Suprapubic skin (tissue), 4 donors: Measurements from ENCODE around the gene EPB41L4B. TPM values are rescaled to one million over a fixed set of nuclear protein-coding genes. Genes with fewer than 3 reads are reported as not detected.

Experiments used
- DNase-seq, 2 donors: peaks; one replicate each; pipeline ENCODE4 v3.0.0-alpha.2; 2019; ENCODE audit warnings: low spot score in 2 of 2
- H3K27ac ChIP-seq: fragments of 200-600 bp; sonication (generic); one replicate; pipeline ENCODE4 v1.5.1; 2019
- H3K27me3 ChIP-seq: fragments of 200-600 bp; sonication (generic); one replicate; pipeline ENCODE4 v1.5.1; 2019
- H3K36me3 ChIP-seq: fragments of 200-600 bp; sonication (generic); one replicate; pipeline ENCODE4 v1.5.1; 2019
- H3K4me1 ChIP-seq: fragments of 200-600 bp; sonication (generic); one replicate; pipeline ENCODE4 v1.5.1; 2019
- H3K4me3 ChIP-seq: fragments of 200-600 bp; sonication (generic); one replicate; pipeline ENCODE4 v1.5.1; 2019; ENCODE audit warnings: mild to moderate bottlenecking
- H3K9me3 ChIP-seq: fragments of 200-600 bp; sonication (generic); one replicate; pipeline ENCODE4 v1.5.1; 2019
- CTCF ChIP-seq, 2 donors: fragments of 200-600 bp in 1 of 2; fragments of 450-650 bp in 1 of 2; sonication (generic) in 1 of 2; IDR thresholded peaks; one replicate each; pipeline ENCODE4 v1.5.1; 2016 to 2019; ENCODE audit warnings: antibody characterized with exemption in 2 of 2, mild to moderate bottlenecking in 1 of 2, moderate library complexity in 1 of 2
- EP300 ChIP-seq: sonication (generic); formaldehyde crosslinking; IDR thresholded peaks from one replicate; pipeline ENCODE4 v1.6.1; 2017; ENCODE audit warnings: antibody characterized with exemption
- POLR2A ChIP-seq, 2 donors: fragments of 450-650 bp; IDR thresholded peaks; one replicate each; pipeline ENCODE4 v1.6.1; 2017; ENCODE audit warnings: antibody characterized with exemption in 2 of 2, mild to moderate bottlenecking in 2 of 2, moderate library complexity in 2 of 2
- POLR2AphosphoS5 ChIP-seq, 3 donors: sonication (generic); formaldehyde crosslinking; IDR thresholded peaks; one replicate each; pipeline ENCODE4 v1.6.1; 2017; ENCODE audit warnings: antibody characterized with exemption in 3 of 3
- WGBS: methylation state at CpG from one replicate; pipeline ENCODE4 v1.1.5; 2018; 5-methylcytosine and 5-hydroxymethylcytosine counted together
- total RNA-seq, 4 donors: library from RNA; depleted of rRNA; stranded (reverse); fragments of >200 nt; gene quantifications; one replicate each; pipeline ENCODE4 v1.1.0, GENCODE V29; 2016

Gene EPB41L4B
- total RNA-seq, 4 donors from 2014 or later = 22.4 to 27.4 (median 25.1) TPM

- Histone ChIP-seq H3K36me3 (no peaks in the 10 kb centered on the region), H3K9me3 (no peaks in the 10 kb centered on the region), H3K4me1 (no peaks in the 10 kb centered on the region), H3K27ac (no peak overlapping the region), H3K4me3 (no peak overlapping the region), H3K27me3 (no peaks in the 10 kb centered on the region)
- TF ChIP-seq CTCF (IDR thresholded peaks at IDR 0.05) (no peak), POLR2AphosphoS5 (IDR thresholded peaks at IDR 0.05) (no peak), POLR2A (IDR thresholded peaks at IDR 0.05) (no peak), EP300 (no peak)
- WGBS = 67% methylated on average over 8 of the region's 8 CpGs
- no peak for DNase-seq
These were observed 164.2 kb downstream of the EPB41L4B start for GRCh38 chr9:109156708-109157107.

- DNase-seq = no peak
- no peaks in the 10 kb centered on the region for H3K9me3 ChIP-seq
- H3K36me3 ChIP-seq = no peaks in the 10 kb centered on the region
- H3K27me3 ChIP-seq = no peaks in the 10 kb centered on the region
- 80% methylated on average over 3 of the region's 3 CpGs for WGBS
- H3K4me3 ChIP-seq = no peak overlapping the region
- H3K4me1 ChIP-seq = no peaks in the 10 kb centered on the region
- H3K27ac ChIP-seq = no peak overlapping the region
- TF ChIP-seq CTCF (IDR thresholded peaks at IDR 0.05) (no peak), EP300 (no peak), POLR2A (IDR thresholded peaks at IDR 0.05) (no peak)
These were observed 169.8 kb downstream of the EPB41L4B start for GRCh38 chr9:109150925-109151545.

GRCh38 chr9:109149722-109150121 lies 171.1 kb downstream of the EPB41L4B start:
- WGBS = 85% methylated on average over 4 of the region's 4 CpGs
- no peaks in the 10 kb centered on the region for H3K36me3 ChIP-seq

GRCh38 chr9:109149089-109149488 lies 171.8 kb downstream of the EPB41L4B start:
- DNase-seq = no peak
- no peaks in the 10 kb centered on the region for H3K27me3 ChIP-seq
- H3K4me3 ChIP-seq = no peak overlapping the region
- H3K4me1 ChIP-seq = no peaks in the 10 kb centered on the region
- WGBS = 84% methylated on average over 5 of the region's 5 CpGs
- H3K27ac ChIP-seq = no peak overlapping the region
- H3K9me3 ChIP-seq = no peaks in the 10 kb centered on the region
- no peak for TF ChIP-seq POLR2A (IDR thresholded peaks at IDR 0.05)
- TF ChIP-seq POLR2AphosphoS5 (IDR thresholded peaks at IDR 0.05) = no peak
- no peak for TF ChIP-seq CTCF (IDR thresholded peaks at IDR 0.05)
- TF ChIP-seq EP300 = no peak
- H3K36me3 ChIP-seq = no peaks in the 10 kb centered on the region

More at GRCh38 chr9:109149722-109150121, 171.1 kb downstream of the EPB41L4B start:
- no peak overlapping the region for H3K4me3 ChIP-seq
- no peaks in the 10 kb centered on the region for H3K27me3 ChIP-seq
- no peak overlapping the region for H3K27ac ChIP-seq
- TF ChIP-seq POLR2AphosphoS5 (IDR thresholded peaks at IDR 0.05) (no peak), POLR2A (IDR thresholded peaks at IDR 0.05) (no peak), EP300 (no peak), CTCF (IDR thresholded peaks at IDR 0.05) (no peak)
- H3K9me3 ChIP-seq = no peaks in the 10 kb centered on the region
- no peaks in the 10 kb centered on the region for H3K4me1 ChIP-seq
- no peak for DNase-seq

GRCh38 chr9:109145051-109145450 lies 175.8 kb downstream of the EPB41L4B start:
- WGBS = 83% methylated on average over 6 of the region's 6 CpGs
- TF ChIP-seq EP300 = no peak
- no peak for TF ChIP-seq POLR2AphosphoS5 (IDR thresholded peaks at IDR 0.05)
- no peak for TF ChIP-seq POLR2A (IDR thresholded peaks at IDR 0.05)
- TF ChIP-seq CTCF (IDR thresholded peaks at IDR 0.05) = no peak
- Histone ChIP-seq H3K27me3 (no peaks in the 10 kb centered on the region), H3K36me3 (no peaks in the 10 kb centered on the region), H3K9me3 (no peaks in the 10 kb centered on the region), H3K4me1 (no peaks in the 10 kb centered on the region), H3K27ac (no peak overlapping the region), H3K4me3 (no peak overlapping the region)
- DNase-seq = no peak
